ENCODE results near the gene SLX1B. TPM values are rescaled to one million over a fixed set of nuclear protein-coding genes. Genes with fewer than 3 reads are reported as not detected.

Gene SLX1B
- 5.4 and 5.5 TPM in 2 replicates for total RNA-seq

DNA sequence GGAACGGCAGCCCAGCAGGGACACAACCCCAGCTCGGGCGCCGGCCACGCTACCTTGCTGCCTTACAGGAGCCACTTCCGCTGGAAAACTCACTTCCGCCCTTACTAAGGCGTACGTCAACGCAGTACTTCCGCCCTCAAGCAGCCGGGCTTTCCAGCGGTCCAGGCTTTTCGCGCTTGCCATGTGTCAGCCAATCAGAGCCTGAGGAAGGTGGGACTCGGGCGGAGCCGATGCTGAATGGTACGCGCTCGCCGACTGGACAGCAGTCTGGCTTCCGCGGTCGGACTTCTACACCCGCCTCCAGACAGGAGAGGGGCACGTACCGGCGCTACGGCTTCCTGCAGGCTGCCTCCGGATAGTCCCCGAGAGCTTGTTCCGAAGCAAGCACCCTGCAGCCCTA is at the start of gene SLX1B, which contains the start of gene BOLA2:
Gene SLX1B, plus strand, starts transcription at position 265 of the 400 bp plus-strand sequence.
Gene BOLA2, minus strand, starts transcription at position 83 of the 400 bp plus-strand sequence. CDS start 98 bp downstream, outside the sequence.

DNA sequence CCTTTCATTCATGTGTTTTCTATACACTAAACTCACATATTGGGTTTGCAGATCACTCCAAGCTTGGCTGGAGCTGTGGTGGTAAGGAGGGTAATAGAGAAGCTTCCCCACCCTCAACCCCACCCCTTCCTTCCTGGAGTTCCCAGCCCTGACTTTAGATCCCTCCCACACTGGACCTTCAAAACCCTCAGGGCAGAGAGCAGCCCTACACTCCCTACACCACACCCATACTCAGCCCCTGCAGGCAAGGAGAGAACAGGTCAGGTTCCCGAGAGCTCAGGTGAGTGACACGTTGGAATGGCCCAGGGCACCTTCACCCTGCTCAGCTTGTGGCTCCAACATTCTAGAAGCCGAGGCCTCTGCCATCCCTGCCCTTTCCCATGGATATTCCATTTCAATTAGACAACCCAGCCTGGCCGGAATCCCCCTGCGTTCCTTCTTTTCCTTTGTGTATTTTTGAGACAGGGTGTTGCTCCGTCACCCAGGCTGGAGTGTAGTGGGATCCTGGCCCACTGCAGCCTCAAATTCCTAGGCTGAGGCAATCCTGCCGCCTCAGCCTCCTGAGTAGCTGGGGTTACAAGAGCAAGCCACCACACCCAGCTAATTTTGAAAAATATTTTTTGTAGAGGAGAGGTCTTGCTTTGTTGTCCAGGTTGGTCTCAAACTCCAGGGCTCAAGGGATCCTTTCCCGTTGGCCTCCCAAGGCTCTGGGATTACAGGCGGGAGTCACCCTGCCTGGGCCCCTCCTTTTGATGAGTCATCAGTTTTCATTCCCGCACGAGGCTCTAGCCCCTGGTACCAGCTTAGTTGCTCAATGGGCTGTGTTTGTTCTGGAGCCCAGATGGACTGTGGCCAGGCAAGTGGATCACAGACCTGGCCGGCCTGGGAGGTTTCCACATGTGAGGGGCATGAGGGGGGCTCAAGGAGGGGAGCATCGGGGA is 5.6 kb downstream of the SLX1B start, which contains the start of gene SULT1A4:
Gene SULT1A4, plus strand, starts transcription at position 208 of the 941 bp plus-strand sequence. CDS start 1,473 bp downstream, outside the sequence.

DNA sequence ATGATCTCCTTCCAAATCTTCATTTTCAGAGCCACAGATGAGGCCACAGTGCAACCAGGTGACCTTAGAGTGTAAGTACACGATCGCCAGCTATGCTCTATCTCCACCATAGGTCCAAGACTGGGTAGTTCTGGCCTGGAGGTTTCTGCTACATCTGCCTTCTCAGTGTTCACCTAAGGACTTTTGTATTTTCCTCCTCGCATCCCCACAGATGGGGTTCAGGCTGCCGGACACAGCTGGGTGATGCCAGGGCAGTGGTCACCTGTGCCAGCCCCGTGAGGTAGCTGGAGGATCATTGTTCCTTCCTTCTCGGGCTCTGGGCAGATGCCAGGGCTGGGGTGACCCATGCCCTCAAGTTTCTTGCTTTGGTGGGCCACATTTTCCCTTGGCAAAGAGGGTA is 52.0 kb downstream of the SLX1B start, which contains the start of gene NPIPB12:
Gene NPIPB12, minus strand, starts transcription at position 101 of the 400 bp plus-strand sequence.

Other genes with a start within 250 kb of the SLX1B start
- gene NPIPB11, start 47.8 kb upstream of the SLX1B start, total RNA-seq: 0.09 and 0.18 TPM in 2 replicates
- gene BOLA2, start 182 bp upstream of the SLX1B start, total RNA-seq: 47.6 and 68.6 TPM in 2 replicates
- 5.4 and 6.2 TPM in 2 replicates for gene SULT1A4, start 5.4 kb downstream of the SLX1B start, total RNA-seq
- gene NPIPB12, start 51.9 kb downstream of the SLX1B start, total RNA-seq: 17.6 and 28.3 TPM in 2 replicates
- gene SPN, start 208.7 kb downstream of the SLX1B start, total RNA-seq: not detected in 2 replicates
- gene QPRT, start 224.6 kb downstream of the SLX1B start, total RNA-seq: under 0.01 and 0.19 TPM in 2 replicates